Superior temporal gyrus (tissue), 1 donor: ENCODE data around the gene XKRX.

Experiments used
- DNase-seq: peaks from one replicate; pipeline ENCODE4 v3.0.0-alpha.2; 2016; ENCODE audit errors: extremely low spot score

The XKRX gene

GRCh38 chrX:100928660-100929613, at the start of gene XKRX:
Gene XKRX (minus strand): TSS chrX:100928917. CDS start chrX:100928304, 613 bp downstream.
- no peak for DNase-seq

- no peak for DNase-seq
Observed at GRCh38 chrX:100976211-100976610, 47.5 kb upstream of the XKRX start.

- DNase-seq, result no peak
Observed at GRCh38 chrX:100975212-100975611, 46.5 kb upstream of the XKRX start.

GRCh38 chrX:100973411-100973810, 44.7 kb upstream of the XKRX start:
- DNase-seq, result no peak

DNA sequence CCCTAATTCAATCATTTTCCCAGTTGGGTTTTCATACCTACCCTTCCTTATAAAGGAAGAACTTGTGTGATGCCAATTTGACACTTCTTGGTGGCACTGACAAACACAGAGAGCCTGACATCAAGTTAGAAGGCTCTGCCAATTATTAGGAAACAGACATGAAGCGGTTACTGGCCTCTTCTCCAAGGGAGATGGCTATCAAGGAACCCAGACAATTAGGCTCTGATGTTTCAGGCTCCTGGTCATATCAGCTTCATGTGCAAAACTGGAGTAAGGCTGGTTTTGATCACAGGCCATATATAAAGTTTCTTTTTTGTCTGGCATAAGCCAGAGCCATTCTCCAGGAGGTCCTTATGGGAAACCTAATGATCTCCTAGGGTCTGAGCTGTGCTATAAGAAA, 41.2 kb upstream of the XKRX start:
- no peak for DNase-seq

- DNase-seq, result no peak
Observed at GRCh38 chrX:100969408-100969807, 40.7 kb upstream of the XKRX start, which contains the start of gene ARL13A. Gene ARL13A (plus strand): TSS chrX:100969708. CDS start chrX:100973690, 3,982 bp downstream.

GRCh38 chrX:100964362-100964761, 35.6 kb upstream of the XKRX start:
- DNase-seq, result no peak

GRCh38 chrX:100962811-100963210, 34.1 kb upstream of the XKRX start:
- no peak for DNase-seq

GRCh38 chrX:100948557-100948956, 19.8 kb upstream of the XKRX start:
- no peak for DNase-seq

- DNase-seq, result no peak
Observed at GRCh38 chrX:100946299-100946927, 17.7 kb upstream of the XKRX start.

DNA sequence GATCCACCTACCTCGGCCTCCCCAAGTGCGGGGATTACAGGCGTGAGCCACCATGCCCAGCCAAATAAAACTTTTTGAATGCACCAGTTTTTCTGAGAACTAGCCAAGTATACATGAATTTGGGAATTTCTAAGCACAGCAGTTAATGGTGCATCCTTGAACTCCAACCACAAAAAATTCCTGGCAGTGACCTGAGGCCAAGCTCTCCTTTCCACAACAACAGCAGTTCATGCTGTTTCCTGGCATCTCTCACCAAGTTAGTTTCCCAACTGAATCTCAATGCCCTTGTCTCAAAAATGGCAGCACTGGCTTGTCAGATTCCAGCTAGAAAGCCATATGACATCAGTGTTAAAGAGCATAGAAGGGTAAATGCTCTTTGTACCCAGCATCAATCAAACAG, 15.9 kb upstream of the XKRX start:
- DNase-seq, result no peak

GRCh38 chrX:100939333-100939732, 10.6 kb upstream of the XKRX start:
- DNase-seq, result no peak

DNA sequence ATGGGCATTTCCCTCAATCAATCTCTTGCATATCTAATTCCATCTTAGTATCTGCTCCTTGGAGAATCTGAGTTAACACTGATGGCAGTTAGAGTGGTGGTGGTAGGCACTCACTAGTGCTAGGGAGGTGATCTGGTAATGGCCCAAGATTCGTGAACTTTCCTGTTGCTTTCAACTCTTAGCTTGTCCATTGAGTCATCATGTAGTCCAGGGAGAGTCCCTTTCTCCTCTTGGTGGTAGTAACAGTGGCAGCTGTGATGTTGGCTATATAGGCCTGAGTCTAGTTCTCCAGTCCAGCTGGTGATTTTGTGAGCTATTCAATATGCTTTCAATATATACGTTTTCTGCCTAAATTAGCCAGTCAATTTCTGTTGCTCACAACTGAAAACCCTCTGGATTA, 7.0 kb upstream of the XKRX start:
- DNase-seq, result no peak

DNA sequence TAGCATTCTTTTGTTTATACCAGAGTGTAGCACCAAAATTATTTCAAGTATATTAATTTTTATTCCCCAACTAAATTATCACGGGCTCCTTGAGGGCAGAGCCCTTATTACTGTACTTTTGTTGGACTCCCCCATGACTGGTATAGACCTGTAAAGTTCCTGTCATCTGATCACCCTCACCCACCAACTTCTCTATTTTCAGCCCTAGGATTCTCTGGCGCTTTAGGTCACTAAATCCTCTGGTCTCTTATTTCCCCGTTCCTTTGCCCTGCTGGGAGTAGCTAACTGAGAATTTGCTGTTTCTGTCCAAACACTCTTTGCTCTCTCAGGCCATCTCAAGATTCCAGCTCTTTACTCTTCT, 3.2 kb upstream of the XKRX start:
- DNase-seq, result no peak

GRCh38 chrX:100931218-100931924, 2.7 kb upstream of the XKRX start:
- DNase-seq, result no peak

GRCh38 chrX:100926453-100926852, 2.3 kb downstream of the XKRX start:
- DNase-seq, result no peak

DNA sequence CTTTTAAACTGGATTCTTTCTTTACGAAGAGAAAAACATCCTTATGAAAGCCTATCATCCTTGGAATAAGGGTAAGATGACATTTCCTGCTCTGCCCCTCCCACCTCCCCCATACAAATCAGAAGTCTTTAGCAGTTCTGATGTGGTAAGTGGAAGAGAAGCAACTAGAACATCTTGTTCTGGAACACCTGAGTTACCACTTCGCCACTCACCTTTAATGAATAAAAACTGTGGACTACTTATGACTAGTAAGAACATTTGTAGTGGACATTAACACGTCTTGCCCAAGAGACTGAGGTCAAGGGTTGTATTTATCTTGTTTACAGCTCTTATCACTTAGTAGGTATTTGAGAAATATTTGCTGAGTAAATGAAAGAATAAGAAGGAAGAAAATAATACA, 4.3 kb downstream of the XKRX start:
- no peak for DNase-seq

DNA sequence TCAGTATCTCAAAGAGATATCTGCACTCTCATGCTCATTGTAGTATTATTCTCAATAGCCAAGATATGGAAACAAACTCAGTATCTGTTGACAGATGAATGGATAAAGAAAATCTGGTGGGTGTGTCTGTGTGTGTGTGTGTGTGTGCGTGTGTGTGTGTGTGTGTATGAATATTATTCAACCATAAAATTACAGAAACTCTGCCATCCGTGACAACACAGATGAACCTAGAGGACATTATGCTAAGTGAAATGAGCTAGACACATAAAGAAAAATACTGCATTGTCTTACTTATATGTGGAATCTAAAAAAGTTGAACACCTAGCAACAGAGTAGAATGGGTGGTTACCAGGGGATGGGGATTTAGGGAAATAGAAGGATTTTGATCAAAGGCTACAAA, 13.2 kb downstream of the XKRX start:
- DNase-seq, result no peak

DNA sequence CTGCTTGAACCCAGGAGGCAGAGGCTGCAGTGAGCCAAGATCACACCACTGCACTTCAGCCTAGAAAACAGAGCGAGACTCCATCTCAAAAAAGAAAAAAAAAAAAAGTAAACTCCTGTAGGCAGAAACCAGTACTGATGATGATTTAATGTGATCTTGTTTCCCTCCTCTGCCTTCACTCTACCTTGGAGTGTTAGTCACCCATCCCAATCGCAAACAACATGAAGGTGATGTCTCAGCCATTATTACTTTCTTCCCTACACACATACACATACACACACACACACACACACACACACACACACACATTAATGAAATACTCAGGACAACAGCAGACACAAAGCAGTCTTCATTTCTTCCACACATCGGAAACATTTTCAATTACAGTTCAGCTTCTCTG, 15.6 kb downstream of the XKRX start:
- no peak for DNase-seq

DNA sequence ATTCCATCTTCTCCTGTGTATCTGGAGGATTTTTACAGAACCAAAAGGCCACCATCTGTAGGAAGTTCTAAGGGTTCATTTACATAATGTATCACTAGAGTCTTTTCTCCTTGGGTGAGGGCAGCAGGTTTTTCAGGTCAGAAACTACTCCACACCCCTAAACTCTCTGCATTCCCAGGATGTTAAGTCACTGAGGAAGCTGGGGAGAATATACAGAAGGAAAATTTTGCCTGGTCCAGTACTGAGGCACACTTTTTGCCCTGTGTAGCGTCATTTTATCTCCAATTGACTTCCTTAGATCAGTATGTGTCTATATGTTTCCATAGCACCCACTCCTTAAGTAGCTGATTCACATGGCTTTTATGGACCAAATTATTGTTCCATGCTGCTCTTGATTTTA, 17.0 kb downstream of the XKRX start:
- no peak for DNase-seq

GRCh38 chrX:100905620-100906019, 23.1 kb downstream of the XKRX start:
- no peak for DNase-seq

- no peak for DNase-seq
Observed at GRCh38 chrX:100904433-100904832, 24.3 kb downstream of the XKRX start.
